ENCODE results near the gene PTPN2. TPM values are rescaled to one million over a fixed set of nuclear protein-coding genes. Genes with fewer than 3 reads are reported as not detected.

PTPN2 gene
- total and polyA plus RNA-seq, 9 of the 15 experiments (the other 6 are each of a cell fraction or from before 2014, with no cell fraction given) = 36.6 to 66.4 (median 43.8) TPM

DNA sequence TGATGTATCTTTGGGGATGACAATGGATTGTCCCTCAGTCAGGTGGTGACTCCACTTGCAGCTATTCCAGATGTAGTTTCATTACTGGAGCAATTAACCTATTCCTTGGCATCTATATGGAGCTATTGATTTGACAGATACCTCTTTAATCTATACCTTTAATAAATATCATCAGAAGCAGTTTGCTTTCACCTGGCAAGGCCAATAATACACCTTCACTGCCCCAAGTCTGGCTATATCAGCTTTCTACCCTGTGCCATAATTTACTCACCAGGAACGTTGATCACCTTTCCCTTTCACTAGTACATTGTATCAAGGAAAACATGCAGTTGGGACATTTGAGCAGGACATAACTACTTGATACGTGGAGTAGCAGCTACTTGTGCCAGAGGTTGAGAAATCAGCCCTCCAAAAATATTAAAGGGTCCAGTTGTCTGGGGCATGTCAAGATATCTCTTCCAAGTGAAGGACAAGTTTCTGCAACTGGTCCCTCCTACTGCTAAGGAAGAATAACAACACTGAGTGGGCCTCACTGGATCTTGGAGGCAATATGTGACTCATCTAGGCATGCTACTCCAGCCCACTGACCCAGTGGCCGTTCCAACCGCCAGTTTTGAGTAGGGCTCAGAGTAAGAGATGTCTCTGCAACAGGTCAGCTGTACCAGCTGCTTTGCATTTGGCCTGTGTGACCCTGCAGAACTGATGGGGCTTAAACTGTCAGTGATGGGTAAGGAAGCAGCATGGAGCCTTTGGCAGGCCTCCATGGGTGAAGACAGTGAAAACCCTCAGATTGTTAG lies 114.2 kb downstream of the PTPN2 start:
- intact Hi-C loops (cut with micrococcal nuclease) = no loop called here
- ATAC-seq (no peak), FAIRE-seq (no peak), DNase-seq (ENCODE audit: extremely low read depth in 1 of 4, low spot score in 3 of 4) (no peak)
- no peaks in the 10 kb centered on the region for H3K27me3 ChIP-seq (ENCODE audit: control insufficient read depth in 2 of 2, insufficient read depth in 2 of 2, low read length in 2 of 2)
- ChIA-PET CTCF (ENCODE audit: low intra/inter-chr PET ratio) (no interaction called here), POLR2A (interaction anchor here (1.4 to 1.9 kb wide), 2 partner anchors 10 to 25 kb away, joined by 3 to 7 read pairs; no protein-coding TSS in a partner anchor)
- peaks cover 9 to 13% of the 10 kb centered on the region in 2 experiments for H3K4me1 ChIP-seq (replicated peaks in 1 of 2; ENCODE audit: control insufficient read depth in 2 of 2, insufficient read depth in 2 of 2, low read length in 2 of 2)
- H3K9me3 ChIP-seq (replicated peaks; ENCODE audit: control insufficient read depth, insufficient read depth, low read depth, low read length) = no peaks in the 10 kb centered on the region
- H3K9me1 ChIP-seq (ENCODE audit: control insufficient read depth, insufficient read depth, low read length) = no peaks in the 10 kb centered on the region
- H3K79me2 ChIP-seq (ENCODE audit: control insufficient read depth, insufficient read depth, low read length) = no peaks in the 10 kb centered on the region
- H4K20me1 ChIP-seq (replicated peaks; ENCODE audit: control insufficient read depth, insufficient read depth, low read length) = no peaks in the 10 kb centered on the region
- in situ Hi-C loops (cut with MboI) = no loop called here
- no peak overlapping the region for H3K4me2 ChIP-seq (ENCODE audit: insufficient read depth, low read length)
- BruUV-seq (replicated peaks) = no TSS peak
- H3K36me3 ChIP-seq (ENCODE audit: control insufficient read depth, insufficient read depth, low read length) = no peaks in the 10 kb centered on the region
- H3K9ac ChIP-seq (ENCODE audit: insufficient read depth in 1 of 2, low read depth in 2 of 2, low read length in 2 of 2) = no peak overlapping the region
- 25% methylated on average over 4 of the region's 4 CpGs for WGBS (ENCODE audit: insufficient coverage, low coverage, missing lambda C conversion rate)
- TF ChIP-seq SRSF3 (IDR thresholded peaks at IDR 0.05; ENCODE audit: insufficient read depth, low read length) (no peak), CBFB (CRISPR knock-in tag; IDR thresholded peaks at IDR 0.05) (no peak), BRCA1 (IDR thresholded peaks at IDR 0.05) (no peak), BRCA1 (CRISPR knock-in tag; IDR thresholded peaks at IDR 0.05) (no peak)
- peak overlapping the region; percentile 49; the same call in 1 of the 2 replicates for H2AFZ ChIP-seq (ENCODE audit: low read depth, low read length)
- no peak overlapping the region for H3K4me3 ChIP-seq
- H3K27ac ChIP-seq (ENCODE audit: extremely low read depth, low read depth, low read length) = no peak overlapping the region

DNA sequence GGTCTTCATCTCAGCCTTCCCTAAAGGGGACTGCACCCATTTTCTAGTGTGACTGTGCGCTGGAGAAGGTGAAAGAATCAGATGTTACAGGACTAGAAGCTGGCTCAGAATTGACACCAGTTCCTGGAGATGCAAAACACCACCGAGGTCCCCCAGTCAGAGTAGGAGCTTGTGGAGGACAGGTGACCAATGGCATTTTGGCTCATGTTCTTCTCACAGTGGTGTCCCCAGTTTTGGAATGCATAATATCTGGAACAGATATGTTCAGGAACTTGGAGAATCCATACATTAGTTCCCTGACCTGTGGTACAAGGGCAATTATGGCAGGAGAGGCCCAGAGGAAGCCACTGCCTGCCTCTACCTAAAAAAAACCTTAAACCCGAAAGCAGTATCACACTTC lies 114.9 kb downstream of the PTPN2 start:
- Histone ChIP-seq H2AFZ (ENCODE audit: low read depth, low read length) (no peak overlapping the region), H3K4me1 (replicated peaks in 1 of 2; ENCODE audit: control insufficient read depth in 2 of 2, insufficient read depth in 2 of 2, low read length in 2 of 2) (peaks cover 9 to 13% of the 10 kb centered on the region in 2 experiments), H3K9ac (ENCODE audit: insufficient read depth in 1 of 2, low read depth in 2 of 2, low read length in 2 of 2) (no peak overlapping the region), H3K27me3 (ENCODE audit: control insufficient read depth in 2 of 2, insufficient read depth in 2 of 2, low read length in 2 of 2) (no peaks in the 10 kb centered on the region), H3K79me2 (ENCODE audit: control insufficient read depth, insufficient read depth, low read length) (no peaks in the 10 kb centered on the region), H4K20me1 (replicated peaks; ENCODE audit: control insufficient read depth, insufficient read depth, low read length) (no peaks in the 10 kb centered on the region), H3K4me3 (no peak overlapping the region), H3K27ac (ENCODE audit: extremely low read depth, low read depth, low read length) (no peak overlapping the region), H3K9me3 (replicated peaks; ENCODE audit: control insufficient read depth, insufficient read depth, low read depth, low read length) (no peaks in the 10 kb centered on the region), H3K4me2 (ENCODE audit: insufficient read depth, low read length) (no peak overlapping the region), H3K9me1 (ENCODE audit: control insufficient read depth, insufficient read depth, low read length) (no peaks in the 10 kb centered on the region), H3K36me3 (ENCODE audit: control insufficient read depth, insufficient read depth, low read length) (no peaks in the 10 kb centered on the region)
- ChIA-PET CTCF (ENCODE audit: low intra/inter-chr PET ratio) (no interaction called here), POLR2A (interaction anchor here (0.8 to 1.9 kb wide), 3 partner anchors 11 to 24 kb away, joined by 3 to 7 read pairs (median 3); no protein-coding TSS in a partner anchor)
- FAIRE-seq (no peak), ATAC-seq (no peak), DNase-seq (ENCODE audit: extremely low read depth in 1 of 4, low spot score in 3 of 4) (no peak)
- 13% methylated on average over 3 of the region's 3 CpGs for whole genome bisulfite sequencing (ENCODE audit: insufficient coverage, low coverage, missing lambda C conversion rate)
- intact Hi-C loops (cut with micrococcal nuclease) = no loop called here
- in situ Hi-C loops (cut with MboI) = no loop called here
- no TSS peak for BruUV-seq (replicated peaks)

Measured in K562 (cell line).